GM13976 (cell line): ENCODE data around the gene EPN3.

Source experiments
- DNase-seq: peaks from one replicate; pipeline ENCODE4 v3.0.0; 2012; ENCODE audit warnings: low spot score
- in situ Hi-C: fragments of 300-500 bp; cut with MboI; formaldehyde crosslinking; loops from one replicate; pipeline ENCODE4 v1.12.0; 2022; ENCODE audit warnings: low sequenced_read_pairs, mixed read lengths, inconsistent platforms; ENCODE audit not compliant: unreplicated experiment
- TF ChIP-seq, protein P1 (sequence below): IDR thresholded peaks from 2 replicates; pipeline ENCODE4 v1.5.1; 2012; ENCODE audit warnings: borderline replicate concordance, mild to moderate bottlenecking; ENCODE audit not compliant: insufficient read depth; ENCODE audit errors: extremely low read depth, missing control alignments, control extremely low read depth

Gene EPN3

DNA sequence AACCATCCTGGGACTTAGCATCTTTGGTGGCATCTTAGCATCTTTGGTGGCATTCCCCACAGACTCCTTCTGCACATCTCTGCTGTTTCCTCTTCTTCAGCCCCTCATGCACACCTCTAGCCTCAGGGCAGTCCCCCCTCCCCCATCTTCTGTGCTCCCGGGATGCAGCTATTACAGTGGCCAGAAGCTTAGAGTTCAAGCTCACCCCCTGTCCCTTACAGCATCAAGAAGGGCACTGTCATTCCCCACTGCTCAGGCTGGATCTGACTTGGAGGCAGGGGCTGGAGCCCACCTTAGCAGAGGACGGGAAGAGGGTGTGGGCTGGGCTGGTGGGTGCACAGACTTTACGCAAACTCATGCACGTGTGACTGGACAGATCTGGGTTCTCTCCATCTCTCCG is 650 bp downstream of the EPN3 start:
- TF ChIP-seq, protein P1, sequence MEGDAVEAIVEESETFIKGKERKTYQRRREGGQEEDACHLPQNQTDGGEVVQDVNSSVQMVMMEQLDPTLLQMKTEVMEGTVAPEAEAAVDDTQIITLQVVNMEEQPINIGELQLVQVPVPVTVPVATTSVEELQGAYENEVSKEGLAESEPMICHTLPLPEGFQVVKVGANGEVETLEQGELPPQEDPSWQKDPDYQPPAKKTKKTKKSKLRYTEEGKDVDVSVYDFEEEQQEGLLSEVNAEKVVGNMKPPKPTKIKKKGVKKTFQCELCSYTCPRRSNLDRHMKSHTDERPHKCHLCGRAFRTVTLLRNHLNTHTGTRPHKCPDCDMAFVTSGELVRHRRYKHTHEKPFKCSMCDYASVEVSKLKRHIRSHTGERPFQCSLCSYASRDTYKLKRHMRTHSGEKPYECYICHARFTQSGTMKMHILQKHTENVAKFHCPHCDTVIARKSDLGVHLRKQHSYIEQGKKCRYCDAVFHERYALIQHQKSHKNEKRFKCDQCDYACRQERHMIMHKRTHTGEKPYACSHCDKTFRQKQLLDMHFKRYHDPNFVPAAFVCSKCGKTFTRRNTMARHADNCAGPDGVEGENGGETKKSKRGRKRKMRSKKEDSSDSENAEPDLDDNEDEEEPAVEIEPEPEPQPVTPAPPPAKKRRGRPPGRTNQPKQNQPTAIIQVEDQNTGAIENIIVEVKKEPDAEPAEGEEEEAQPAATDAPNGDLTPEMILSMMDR: no peak
- in situ Hi-C loops: no loop called here
- DNase-seq: no peak

DNA sequence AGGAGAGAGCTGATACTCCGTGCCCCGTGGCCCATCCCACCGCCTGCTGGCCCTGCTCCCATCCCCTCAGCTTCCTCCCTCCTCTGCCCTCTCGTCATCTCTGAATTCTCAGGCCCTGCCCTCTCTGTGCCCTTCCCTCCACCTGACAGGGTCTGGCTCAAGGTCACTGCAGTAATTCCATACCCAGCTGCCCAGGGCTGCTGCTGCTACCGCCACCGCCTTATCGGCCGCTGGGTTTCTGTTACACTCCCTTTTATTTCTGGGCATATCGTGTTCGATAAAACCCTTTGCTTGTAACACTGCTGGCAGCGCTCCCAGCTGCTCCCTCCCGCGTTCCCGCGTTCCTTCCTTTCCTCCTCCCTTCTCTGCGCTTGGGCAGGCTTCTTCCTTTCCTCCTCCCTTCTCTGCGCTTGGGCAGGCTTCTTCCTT is 1.2 kb downstream of the EPN3 start:
- in situ Hi-C loops: no loop called here
- DNase-seq: no peak
- TF ChIP-seq, protein P1: no peak

- in situ Hi-C loops: no loop called here
- TF ChIP-seq, protein P1: no peak
- DNase-seq: no peak
Observed at GRCh38 chr17:50534222-50534978, 1.9 kb downstream of the EPN3 start.

GRCh38 chr17:50534979-50535326 is 2.4 kb downstream of the EPN3 start:
- TF ChIP-seq, protein P1: no peak
- in situ Hi-C loops: no loop called here
- no peak for DNase-seq

DNA sequence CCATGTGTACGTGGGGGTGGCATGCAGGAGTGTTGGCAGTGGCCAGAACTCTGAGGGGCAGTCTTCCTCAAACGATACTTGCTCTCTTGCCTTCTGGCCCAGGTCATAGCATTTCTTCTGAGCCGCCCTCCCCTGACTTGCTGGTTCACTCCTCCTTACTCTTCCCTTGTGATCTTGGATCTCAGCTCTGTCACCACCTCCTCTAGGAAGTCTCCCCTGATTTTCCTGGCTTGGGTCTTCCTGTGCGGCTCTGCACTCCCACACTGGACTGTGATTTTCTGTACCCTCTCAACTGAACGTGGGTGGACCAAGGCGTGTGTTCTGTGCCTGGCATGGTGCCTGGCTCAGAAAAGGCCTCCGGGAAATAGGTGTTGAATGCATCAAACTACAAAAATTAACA is 2.9 kb downstream of the EPN3 start:
- TF ChIP-seq, protein P1: no peak
- DNase-seq: no peak
- in situ Hi-C loops: no loop called here

- TF ChIP-seq, protein P1: no peak
- in situ Hi-C loops: no loop called here
- no peak for DNase-seq
Observed at GRCh38 chr17:50536683-50537646, 4.4 kb downstream of the EPN3 start.
